HS-27A (cell line): ENCODE results near the gene MED31.
"Not testable (repeated sequence)": the region's sequence is repeated elsewhere in the genome, so short reads cannot be mapped to it uniquely, and the experiment has no call there.

ENCODE experiments used
- DNase-seq: peaks from one replicate; pipeline ENCODE4 v3.0.0-alpha.2; 2012; ENCODE audit warnings: low read depth, missing footprints

Gene MED31

DNA sequence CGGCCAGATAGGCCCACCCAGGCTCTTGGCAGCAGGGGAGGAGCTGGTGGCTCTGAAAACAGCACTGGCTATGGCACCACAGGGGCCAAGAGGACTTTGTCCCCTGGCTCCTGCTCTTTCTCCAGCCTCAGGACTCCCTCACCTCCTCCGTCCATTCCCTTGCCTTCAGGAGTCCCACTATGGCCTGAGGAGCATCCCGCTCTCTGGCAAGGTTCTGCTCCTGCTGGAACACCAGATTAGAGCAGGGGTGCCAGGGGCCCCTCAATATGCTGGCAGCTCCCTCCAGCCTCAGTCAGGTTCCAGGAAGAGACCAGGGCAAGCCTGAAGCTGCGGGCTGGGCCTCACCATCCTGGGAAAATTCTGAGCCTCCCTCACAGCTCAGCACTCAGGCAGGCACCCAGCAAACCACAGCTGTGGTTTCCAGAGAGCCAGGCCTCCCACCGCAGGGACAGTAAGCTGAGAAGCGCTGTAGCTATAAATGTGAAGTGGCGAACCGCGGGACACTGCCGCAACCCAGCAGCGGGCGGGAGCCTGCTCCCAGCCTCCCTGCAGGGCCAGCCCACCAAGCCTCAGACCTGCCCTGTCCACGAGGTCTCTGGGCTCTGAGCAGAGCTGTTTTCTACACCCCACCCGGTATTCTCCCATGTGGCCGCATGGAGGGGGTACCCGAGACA is 25.9 kb upstream of the MED31 start:
- no peak for DNase-seq

DNA sequence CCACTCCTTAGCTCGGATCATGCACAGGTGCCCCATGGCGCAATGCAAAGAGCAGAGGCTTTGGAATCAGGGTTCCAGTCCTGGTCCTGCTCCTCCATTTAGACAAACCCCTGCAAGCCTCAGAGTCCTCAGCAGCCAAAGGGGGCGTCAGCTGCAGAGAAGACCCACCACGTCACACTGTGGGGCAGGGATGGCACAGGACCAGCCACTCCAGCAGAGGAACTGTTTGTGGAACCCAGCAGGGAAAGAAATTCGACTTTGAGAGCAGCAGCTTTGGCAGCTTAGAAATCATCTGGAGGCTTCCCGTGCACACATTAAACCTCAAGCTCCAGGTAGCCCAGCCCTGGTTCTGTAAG is 25.4 kb upstream of the MED31 start:
- no peak for DNase-seq

DNA sequence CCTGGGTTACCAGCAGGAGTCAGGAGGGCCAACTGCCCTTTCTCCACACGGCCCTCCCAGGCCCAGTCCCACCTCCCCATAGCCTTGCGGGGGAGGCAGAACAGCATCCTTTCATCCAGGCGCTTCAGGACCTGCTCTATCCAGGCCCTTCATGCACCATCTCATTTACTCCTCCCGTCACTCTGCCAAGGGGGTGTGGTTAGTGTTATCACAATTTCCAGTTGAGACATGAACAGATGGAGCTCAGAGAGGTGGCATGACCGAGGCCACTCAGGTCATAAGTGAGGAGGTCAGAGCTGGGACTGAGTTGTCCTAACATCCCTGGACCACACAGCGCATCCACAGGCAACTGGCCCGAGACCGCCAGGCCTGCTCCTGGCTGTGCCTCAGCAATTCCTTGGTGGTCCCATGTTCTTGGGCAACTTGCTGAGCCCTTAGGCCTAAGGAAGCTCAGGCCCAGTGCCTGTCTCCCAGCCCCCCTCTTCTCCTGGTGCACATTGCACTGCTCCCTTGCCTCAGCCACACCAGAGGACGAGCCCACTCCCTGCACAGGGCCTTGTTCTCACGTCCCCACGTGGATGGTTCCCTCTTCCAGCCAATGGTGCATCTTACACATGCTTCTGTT is 23.9 kb upstream of the MED31 start:
- no peak for DNase-seq

DNA sequence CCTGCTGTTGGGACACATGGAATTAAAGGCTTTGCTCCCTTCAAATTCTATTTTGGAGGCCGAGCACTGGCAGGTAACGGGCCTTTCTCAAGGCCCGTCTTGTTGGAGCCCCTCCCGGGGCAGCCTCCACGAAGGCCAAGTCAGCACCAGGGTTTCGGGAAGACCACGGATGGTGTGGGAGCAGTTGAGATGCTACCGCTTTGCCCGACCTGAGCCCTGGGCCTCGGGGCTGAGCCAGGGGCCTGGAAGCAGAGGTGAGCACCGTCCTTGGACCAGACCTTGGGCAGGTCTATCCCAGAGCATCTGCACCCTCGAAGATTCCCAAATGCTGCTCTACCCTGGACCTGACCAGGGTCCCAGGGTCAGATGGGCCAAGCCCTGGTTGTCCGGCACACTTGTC is 23.2 kb upstream of the MED31 start:
- no peak for DNase-seq

DNA sequence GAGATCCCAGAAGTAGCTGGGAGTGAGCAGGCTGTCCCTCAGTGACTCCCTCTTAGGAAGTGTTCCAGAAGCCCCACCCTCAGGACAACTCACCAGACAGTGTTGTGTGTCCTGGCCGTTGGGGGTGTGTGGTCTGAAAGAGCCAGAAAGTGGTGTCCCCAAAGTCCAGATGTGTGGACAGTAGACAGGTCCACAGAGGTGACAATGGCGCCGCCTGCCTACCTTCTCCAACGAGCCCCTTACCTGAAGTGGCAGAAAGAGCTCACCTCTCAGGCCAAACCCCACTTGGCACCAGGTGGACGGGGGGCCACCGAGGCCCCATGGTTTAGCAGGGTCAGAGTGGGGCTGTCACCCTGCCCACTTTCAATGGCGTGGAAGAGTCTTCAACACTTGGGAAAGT is 20.0 kb upstream of the MED31 start:
- DNase-seq = no peak

DNA sequence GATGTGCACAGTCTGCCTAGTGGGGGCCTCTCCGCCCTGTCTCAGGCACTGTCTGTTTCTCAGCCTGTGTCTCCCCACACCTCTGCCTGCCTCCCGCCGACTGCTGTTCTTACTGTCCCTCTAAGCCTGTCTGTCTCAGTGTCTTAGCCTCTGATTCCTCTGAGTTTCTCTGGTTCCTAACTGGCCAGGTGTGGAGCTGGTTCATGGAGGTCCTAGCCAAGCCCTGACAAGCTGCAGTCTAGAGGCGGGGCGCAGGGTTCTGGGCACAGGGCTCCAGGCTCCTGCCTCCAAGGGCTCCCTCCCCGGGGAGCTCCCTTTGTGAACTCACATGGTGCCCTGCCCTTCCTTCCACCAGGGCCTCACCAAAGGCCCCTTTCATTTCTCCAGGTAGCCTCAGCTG is 19.6 kb upstream of the MED31 start:
- no peak for DNase-seq

DNA sequence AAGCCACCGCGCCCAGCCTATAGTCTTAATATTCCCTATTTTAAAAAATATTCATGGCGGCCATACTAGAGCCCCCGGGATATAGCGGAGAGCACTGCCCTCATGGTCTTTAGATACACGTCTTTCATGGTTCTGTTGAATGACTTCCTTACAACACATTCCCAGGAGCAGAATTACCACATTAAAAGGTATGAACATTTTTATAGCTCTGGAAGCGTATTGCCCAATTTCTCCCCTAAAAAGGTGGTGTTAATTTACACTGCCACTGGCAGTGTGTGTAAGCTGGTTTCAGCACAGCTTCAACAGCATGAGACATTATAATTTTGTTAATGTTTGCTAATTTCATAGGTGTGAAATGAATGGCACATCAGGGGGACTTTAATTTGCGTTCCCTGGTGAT is 19.2 kb upstream of the MED31 start:
- no peak for DNase-seq

DNA sequence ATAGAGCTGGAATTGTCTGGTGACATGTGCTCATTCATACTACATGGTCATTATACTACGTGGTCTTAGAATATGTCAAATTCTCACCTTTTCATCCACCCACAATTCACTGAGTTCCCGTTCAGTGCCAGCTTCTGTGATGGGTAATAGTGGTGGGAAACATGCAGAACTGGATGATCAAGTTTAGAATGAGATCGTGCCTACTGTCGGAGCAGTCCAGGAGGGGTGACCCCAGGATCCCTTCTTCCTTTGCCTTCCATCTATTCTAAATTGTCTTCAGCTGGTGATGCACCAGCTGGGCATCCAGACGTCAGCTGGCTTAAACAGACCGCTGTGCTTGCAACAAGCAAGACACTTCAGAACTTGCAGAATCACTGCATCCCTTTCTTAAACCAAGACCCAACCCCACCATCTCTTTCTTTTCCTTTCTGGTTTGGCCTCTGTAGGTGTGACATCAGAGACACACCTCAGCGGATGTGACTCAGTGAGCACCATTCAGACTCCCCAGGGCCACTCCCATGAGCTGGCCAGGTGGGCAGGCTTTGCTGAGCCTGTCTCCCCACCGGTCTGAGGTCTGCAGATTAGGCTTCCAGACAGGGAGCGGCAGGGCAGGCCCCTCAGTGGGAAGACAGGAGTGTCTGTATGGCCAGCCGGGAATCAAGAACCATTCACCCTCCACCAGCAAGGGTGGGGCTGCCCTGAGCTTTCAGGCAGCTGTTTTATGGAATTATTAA is 18.2 kb upstream of the MED31 start:
- no peak for DNase-seq

DNA sequence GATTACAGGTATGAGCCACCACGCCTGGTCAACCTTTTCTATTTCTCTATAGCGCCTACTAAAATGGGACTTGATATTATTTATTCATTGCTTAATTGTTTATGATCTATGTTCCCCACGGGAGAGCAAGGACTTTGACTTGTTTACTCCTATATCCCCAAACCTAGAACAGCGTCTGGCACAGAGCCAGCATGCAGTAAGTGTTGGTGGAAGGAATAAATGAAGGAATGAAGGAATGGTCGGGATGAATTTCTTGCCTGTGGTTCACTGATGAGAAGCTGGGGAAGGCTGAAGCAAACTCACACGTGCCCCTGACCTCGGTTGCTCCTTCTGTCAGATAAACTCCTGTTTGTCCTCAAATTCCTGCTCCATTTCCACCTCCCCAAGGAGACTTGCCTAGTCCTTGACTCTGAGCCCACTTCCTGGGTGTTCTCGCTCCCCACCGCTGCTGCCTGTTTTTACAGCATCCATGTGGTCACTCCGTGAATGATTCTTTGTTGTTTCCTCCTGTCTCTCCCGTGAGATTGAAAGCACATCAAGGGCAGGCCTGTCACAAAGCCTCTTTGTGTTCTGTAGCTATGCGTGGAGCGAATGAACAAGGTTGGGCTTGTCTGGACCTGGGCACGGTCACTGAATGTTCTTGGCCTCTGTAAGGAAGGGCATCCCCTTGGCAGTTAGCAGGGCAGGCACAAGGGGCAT is 17.5 kb upstream of the MED31 start:
- no peak for DNase-seq

DNA sequence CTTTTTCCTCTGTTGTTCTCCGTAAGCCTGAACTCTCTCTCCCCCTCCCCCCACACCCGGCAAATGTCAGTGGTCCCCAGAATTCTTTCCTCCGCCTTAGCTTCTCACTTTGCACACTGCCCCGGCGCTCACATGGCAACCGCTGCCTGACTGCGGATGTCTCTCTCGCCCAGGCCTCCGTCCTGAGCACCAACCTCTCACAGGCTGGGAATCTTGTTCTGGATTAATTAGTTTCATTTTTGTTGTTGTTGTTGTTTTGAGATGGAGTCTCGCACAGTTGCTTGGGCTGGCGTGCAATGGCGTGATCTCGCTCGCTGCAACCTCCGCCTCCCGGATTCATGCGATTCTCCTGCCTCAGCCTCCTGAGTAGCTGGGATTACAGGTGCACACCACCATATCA is 16.8 kb upstream of the MED31 start:
- DNase-seq = no peak

DNA sequence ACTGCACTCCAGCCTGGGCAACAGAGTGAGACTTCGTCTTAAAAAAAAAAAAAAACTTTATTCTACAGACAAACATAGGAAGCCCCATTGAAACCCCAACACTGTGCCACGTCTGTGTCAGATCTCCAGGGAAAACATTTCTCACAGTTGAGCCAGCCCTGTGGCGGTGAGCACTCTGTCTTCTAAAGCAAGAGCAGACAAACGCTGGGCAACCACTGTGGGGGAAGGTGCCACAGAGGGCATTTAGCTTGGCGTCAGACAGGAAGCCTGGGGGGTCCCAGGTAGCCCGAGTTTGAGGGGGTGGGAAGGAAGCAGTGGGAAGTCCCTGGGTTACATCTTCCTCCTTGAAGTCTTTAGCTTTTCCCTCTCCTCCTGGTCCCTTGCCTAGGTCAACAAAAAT is 16.1 kb upstream of the MED31 start:
- no peak for DNase-seq

DNA sequence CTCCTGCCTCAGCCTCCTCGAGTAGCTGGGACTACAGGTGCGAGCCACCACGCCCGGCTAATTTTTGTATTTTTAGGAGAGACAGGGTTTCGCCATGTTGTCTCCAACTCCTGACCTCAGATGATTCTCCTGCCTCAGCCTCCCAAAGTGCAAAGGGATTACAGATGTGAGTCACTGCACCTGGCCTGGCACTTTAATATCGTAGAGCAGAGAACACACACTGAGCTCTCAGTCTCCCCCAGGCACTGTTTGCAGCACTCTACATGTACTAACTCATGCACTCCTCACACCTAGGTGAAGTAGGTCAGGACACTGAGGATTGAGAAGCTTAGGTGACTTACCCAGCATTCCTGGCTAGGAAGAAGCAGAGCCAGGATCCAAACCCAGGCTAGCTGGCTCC is 15.2 kb upstream of the MED31 start:
- DNase-seq = no peak

DNA sequence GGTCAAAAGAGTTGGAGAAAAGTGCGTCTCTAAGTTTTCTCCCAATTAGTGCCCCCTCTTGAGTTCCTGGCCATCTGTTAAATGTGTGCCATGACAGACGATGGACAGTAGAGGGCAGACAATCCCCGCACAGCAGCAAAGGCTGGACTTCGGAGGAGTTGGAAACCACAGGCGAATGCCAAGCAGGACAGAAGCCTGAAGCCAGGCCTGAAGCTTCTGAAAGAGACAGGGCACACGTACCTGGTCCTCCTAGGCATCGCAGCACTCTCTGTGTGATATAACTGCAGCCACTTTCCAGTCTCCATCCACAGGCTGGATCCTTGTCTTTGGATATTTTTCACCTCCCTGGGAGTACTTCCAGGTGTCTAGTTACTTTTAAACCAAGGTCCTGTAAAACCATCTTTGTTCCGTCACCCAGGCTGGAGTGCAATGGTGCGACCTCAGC is 14.7 kb upstream of the MED31 start:
- DNase-seq = peak; percentile 22

DNA sequence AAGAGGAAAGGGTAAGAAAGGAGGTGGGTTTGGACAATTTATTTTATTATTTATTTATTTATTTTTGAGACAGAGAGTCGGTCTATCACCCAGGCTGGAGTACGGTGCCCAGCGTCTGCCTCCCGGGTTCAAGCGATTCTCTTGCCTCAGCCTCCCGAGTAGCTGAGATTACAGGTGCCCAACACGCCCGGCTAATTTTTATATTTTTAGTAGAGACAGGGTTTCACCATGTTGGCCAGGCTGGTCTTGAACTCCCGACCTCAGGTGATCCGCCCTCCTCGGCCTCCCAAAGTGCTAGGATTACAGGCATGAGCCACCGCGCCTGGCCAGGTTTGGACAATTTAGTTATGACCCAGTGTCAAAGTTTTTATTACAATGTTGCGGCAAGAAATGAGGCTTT is 11.8 kb upstream of the MED31 start:
- not testable (repeated sequence) for DNase-seq

DNA sequence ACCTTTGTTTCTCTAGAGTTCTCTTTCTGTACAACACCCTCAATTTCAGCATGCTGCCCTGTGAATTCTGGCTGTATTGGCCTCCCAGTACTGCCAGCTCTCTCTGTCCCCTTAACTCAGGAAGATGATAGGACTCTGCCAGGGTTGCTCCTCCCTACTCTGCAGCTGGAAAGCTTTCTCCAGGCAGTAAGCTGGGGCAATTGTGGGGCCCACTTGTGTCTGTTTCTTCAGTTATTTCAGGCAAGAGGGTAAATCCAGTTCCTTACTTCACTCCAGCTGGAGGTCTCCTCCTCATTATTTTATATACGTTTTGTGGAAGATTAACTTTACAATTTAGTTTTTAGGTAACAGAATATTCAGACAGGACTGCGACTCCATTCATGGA is 10.1 kb upstream of the MED31 start:
- DNase-seq = no peak

DNA sequence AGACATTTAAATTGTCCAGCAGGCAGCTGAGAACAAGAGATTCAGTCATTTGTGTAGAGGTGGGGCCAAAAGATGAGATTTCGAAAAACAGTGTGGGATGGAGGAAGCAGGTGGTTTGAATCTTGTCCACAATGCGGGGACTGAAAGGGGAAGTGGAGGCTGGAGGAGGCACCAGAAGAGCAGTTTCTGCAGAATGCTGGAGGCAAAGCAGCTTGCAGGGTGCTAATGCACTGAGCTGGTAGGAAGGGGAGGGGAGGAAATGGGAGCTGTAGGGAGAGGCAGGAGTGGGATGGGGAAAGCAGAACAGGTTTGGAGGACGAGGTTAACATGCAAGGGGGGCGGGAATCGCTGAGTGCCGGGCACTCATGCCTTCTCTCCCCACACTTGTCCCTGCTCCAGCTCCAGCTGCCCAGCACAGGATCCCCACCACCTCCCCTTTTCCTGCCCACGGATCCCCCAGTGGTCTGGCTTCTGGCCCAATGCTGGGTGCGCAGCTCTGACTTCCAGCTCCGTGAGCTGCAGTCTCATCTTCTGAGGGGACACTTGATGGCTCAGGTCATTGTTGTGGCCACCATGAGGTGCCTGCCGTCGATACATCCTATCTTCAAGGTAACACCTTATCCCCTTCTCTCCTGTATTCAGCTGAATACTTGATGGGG is 9.5 kb upstream of the MED31 start:
- DNase-seq = no peak

DNA sequence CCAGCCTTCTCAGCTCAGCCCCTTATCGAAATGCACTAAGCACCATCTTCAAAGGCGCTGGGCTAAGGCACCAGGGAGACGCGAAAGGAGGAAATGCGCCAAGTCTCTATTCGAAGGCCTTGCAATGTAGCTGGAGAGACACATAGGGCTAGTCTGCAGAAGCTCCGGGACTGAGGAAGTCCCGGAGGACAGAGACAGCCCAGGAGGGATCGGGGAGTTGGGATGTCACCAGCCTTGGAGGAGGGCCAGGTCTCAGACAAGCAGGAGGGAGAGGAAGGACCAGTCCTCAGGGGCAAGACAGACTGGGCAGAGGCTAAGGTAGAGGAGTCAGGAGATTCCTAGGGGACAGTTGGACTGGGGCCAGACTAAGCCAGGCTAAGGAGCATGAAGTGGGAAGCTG is 8.7 kb upstream of the MED31 start:
- no peak for DNase-seq

DNA sequence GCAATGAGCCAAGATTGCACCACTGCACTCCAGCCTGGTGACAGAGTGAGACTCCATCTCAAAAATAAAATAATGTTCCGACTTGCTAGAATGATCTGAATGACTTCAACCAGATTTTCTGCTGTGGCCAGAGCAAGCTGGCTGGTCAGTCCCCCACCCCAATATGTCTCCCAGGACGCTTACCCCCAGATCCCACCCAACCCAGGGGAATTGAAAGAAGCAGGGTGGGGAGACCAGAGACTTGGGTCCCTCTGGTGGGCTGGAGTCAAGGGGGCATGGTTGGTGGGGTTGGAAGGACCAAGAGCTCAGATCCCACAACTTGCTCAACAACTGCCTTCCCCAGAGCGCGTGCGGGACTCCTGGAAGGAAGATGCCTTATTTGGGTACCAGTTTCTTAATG is 7.0 kb upstream of the MED31 start:
- not testable (repeated sequence) for DNase-seq

DNA sequence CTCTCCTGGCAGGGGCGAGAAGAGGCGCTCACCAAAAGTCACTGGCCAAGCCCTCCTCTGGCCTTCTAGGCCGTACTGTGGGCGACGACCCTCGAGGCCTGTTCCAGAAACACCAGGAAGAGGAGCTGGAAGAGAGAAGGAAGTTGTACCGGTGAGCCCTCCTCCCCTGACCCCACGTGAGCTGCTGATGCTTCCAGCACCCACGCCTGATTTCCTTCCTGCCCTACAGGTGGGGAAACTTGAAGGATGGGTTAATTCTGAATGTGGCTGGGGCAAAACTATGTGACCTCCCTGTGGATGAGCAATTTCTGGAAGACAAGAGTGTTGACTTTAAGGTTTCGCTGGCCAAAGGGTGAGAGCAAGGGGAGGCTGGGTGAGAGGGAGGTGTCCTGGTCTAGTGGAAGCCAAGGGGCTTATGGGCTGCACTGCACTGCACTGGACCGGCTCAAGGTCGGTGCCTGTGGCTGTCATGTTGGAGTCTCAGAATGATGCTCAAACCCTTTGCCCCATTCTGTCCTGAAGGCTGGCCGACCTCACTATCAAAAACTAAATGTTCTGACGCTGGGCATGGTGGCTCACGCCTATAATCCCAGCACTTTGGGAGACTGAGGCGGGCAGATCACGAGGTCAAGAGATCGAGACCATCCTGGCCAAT is 6.4 kb upstream of the MED31 start:
- no peak for DNase-seq

DNA sequence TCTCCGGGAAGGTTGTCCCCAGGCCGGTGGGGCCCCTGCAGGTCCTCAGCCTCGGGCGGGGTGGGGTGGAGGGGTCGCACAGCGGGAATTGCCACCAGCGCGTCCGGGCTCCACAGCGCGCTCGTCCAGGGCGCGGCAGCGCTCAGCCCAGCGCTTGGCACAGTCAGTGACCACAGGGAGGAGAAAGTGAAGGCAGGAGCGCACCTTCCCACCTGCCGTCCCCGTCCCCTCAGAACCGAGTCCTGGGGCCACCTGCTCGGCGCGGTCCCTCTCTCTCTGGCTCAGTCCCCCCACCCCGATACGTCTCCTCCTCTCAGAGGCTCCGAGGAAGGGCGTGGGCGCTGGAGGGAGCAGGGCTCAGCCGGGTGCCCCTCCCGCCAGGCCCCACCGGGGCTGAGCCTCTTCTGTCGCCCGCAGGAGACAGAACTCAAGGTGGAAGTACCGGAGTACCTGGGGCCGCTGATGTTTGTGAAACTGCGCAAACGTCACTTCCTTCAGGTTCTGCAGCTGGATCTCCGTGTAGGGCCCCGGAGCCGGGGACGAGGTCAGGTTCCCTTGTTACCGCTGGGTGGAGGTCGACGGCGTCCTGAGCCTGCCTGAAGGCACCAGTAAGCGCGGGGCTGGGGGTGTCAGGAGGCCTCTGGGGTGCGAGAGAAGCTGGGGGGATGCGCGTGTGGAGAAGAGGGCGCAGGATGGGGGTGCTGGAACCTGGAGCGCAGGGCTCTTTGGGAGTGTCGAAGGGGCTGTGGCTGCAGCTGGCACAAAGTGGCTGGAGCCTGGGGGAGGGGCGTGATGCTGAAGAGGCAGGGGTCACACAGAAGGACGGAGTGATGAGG is 5.6 kb upstream of the MED31 start:
- not testable (repeated sequence) for DNase-seq
